Fibroblast of mammary gland (primary cell): ENCODE data around the gene RTRAF.

Experiments
- DNase-seq: peaks from one replicate; pipeline ENCODE4 v3.0.0-alpha.2; 2010; ENCODE audit warnings: low read depth
- H3K4me3 ChIP-seq: 2 replicates; pipeline ENCODE4 v1.5.1; 2011; ENCODE audit warnings: low read depth, mild to moderate bottlenecking, low read length, moderate library complexity; ENCODE audit not compliant: control insufficient read depth
- CTCF ChIP-seq: conservative IDR thresholded peaks from 2 replicates; pipeline ENCODE4 v1.5.1; 2011; ENCODE audit warnings: low read depth, low read length, inconsistent platforms; ENCODE audit not compliant: control insufficient read depth, insufficient read depth

Gene RTRAF

GRCh38 chr14:52059649-52060048 is 70.3 kb downstream of the RTRAF start:
- TF ChIP-seq CTCF: no peak
- no peak for DNase-seq
- H3K4me3 ChIP-seq: no peak overlapping the region

- peak; percentile 55 for DNase-seq
- H3K4me3 ChIP-seq: no peak overlapping the region
- no peak for TF ChIP-seq CTCF
These were observed 70.7 kb downstream of the RTRAF start for GRCh38 chr14:52060080-52060479.
